ENCODE measurements around the gene GOLGA6D. TPM values are rescaled to one million over a fixed set of nuclear protein-coding genes. Genes with fewer than 3 reads are reported as not detected.

The GOLGA6D gene
- total and polyA plus RNA-seq, 2 of the 8 experiments (the other 6 are each of a cell fraction or from before 2014, with no cell fraction given), result 0.27 to 0.69 TPM

DNA sequence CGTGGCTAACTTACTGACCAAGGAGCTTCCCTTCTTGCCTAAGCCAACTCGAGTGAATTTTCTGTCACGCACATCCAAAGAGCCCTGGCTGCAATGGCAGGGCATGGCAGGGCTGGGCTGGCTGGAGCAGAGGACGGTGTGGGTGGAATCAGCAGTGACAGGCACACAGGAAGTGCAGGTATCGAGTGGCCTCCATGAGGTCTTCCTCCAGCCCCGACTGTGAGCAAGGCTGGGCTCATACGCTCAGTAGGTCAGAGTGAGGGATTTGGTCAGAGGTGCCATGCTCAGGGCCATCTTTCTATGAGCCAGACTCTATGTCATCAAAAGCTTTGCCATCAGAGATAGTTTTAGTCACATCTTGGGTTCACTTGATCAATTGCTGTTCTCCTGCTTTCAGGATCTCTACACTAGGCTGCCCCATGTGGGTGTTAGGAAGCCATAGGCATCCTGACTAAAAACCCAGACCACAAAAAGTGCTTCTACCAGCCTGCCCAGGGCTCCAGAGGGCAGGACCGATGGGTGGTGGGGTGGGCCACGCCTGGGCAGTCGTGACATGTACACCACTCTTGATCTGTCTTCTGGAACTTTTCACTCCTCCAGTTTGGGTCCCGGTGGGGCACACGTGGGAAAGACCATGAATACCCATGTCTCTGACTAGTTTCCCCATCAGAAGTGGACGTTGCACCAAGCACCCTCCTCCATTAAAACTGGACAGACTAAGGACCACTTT, 30.6 kb downstream of the GOLGA6D start:
- no peak overlapping the region for H2BK12ac ChIP-seq (ENCODE audit: low read depth, low read length)
- H2BK15ac ChIP-seq (ENCODE audit: low read length), result no peak overlapping the region
- no peak overlapping the region for H2BK5ac ChIP-seq (ENCODE audit: low read depth, low read length)
- H4K5ac ChIP-seq (ENCODE audit: insufficient read length, low read depth, low read length), result no peak overlapping the region
- no peak overlapping the region for H3K23ac ChIP-seq (ENCODE audit: insufficient read length)
- no peak overlapping the region for H3K18ac ChIP-seq (ENCODE audit: extremely low read depth, low read length)
- no peak for FAIRE-seq
- no peak overlapping the region for H3K56ac ChIP-seq (replicated peaks; ENCODE audit: insufficient read length, low read depth, low read length)
- CTCF ChIA-PET (ENCODE audit: partially characterized antibody), result no interaction called here
- DNase-seq (ENCODE audit: low read depth in 1 of 2, low spot score in 2 of 2), result no peak
- H4K20me1 ChIP-seq (replicated peaks in 1 of 2; ENCODE audit: control insufficient read depth in 1 of 2, insufficient read depth in 2 of 2, low read length in 2 of 2), result no peaks in the 10 kb centered on the region
- H3K79me1 ChIP-seq (ENCODE audit: low read depth, low read length), result no peaks in the 10 kb centered on the region
- H3K4me1 ChIP-seq (replicated peaks in 1 of 4; ENCODE audit: control insufficient read depth in 3 of 4, insufficient read depth in 4 of 4, low read length in 3 of 4), result no peaks in the 10 kb centered on the region
- no peaks in the 10 kb centered on the region for H3K9me3 ChIP-seq (ENCODE audit: insufficient read depth in 2 of 2, low read depth in 1 of 2, low read length in 1 of 2)
- no peak overlapping the region for H2AFZ ChIP-seq (ENCODE audit: low read length)
- no peak overlapping the region for H2BK120ac ChIP-seq (replicated peaks; ENCODE audit: low read depth, low read length)
- H3K23me2 ChIP-seq (ENCODE audit: low read depth, low read length), result no peaks in the 10 kb centered on the region
- H4K8ac ChIP-seq (ENCODE audit: extremely low read depth, insufficient read depth, low read length), result peak overlapping the region; percentile 25; the same call in 1 of the 2 replicates
- no peak overlapping the region for H3K9ac ChIP-seq (replicated peaks in 1 of 4; ENCODE audit: extremely low read depth in 1 of 4, low read depth in 3 of 4, low read length in 3 of 4)
- no peak overlapping the region for H2BK20ac ChIP-seq (ENCODE audit: low read length)
- no peaks in the 10 kb centered on the region for H3K36me3 ChIP-seq (ENCODE audit: control insufficient read depth in 2 of 4, insufficient read depth in 4 of 4, low read length in 3 of 4)
- H3K4me2 ChIP-seq (ENCODE audit: insufficient read depth in 1 of 2, low read depth in 2 of 2, low read length in 2 of 2), result no peak overlapping the region
- no peak overlapping the region for H3K4me3 ChIP-seq (ENCODE audit: extremely low read depth in 1 of 4, insufficient read depth in 2 of 4, low read depth in 3 of 4, low read length in 4 of 4)
- H2AK5ac ChIP-seq (ENCODE audit: low read depth, low read length), result no peak overlapping the region
- H3K79me2 ChIP-seq (ENCODE audit: control insufficient read depth in 1 of 2, insufficient read depth in 2 of 2, low read length in 2 of 2), result no peaks in the 10 kb centered on the region
- no peak overlapping the region for H3K27ac ChIP-seq (ENCODE audit: low read depth, low read length)
- H3K4ac ChIP-seq (replicated peaks; ENCODE audit: insufficient read length, low read depth, low read length), result no peak overlapping the region
- POLR2A ChIA-PET (ENCODE audit: partially characterized antibody), result no interaction called here
- no peak overlapping the region for H3K14ac ChIP-seq (ENCODE audit: insufficient read length)
- H4K91ac ChIP-seq (replicated peaks; ENCODE audit: insufficient read length, low read length), result no peak overlapping the region
- no peaks in the 10 kb centered on the region for H3K27me3 ChIP-seq (replicated peaks in 1 of 4; ENCODE audit: control insufficient read depth in 3 of 4, extremely low read depth in 1 of 4, insufficient read depth in 3 of 4, low read length in 3 of 4)
- 90% methylated on average over 13 of the region's 13 CpGs; no CpG with 5 or more reads in 1 of the 2 experiments for WGBS, 2 experiments (ENCODE audit: extremely low coverage in 1 of 2, insufficient coverage in 1 of 2, insufficient read length in 1 of 2, insufficient replicate concordance in 2 of 2, low coverage in 1 of 2, low lambda C conversion rate in 2 of 2, missing lambda C conversion rate in 1 of 2)
- TF ChIP-seq RNF2 (IDR thresholded peaks at IDR 0.05; ENCODE audit: borderline replicate concordance, low read depth, low read length, missing control alignments, poor library complexity, severe bottlenecking) (no peak), HDAC2 (IDR thresholded peaks at IDR 0.05; ENCODE audit: borderline replicate concordance in 1 of 2, low read depth in 2 of 2, low read length in 2 of 2) (no peak), TCF12 (IDR thresholded peaks at IDR 0.05; ENCODE audit: low read depth, low read length) (no peak), POU5F1 (IDR thresholded peaks at IDR 0.05; ENCODE audit: low read depth, low read length) (no peak), RFX5 (IDR thresholded peaks at IDR 0.05; ENCODE audit: borderline replicate concordance, low read depth, low read length) (no peak), BACH1 (IDR thresholded peaks at IDR 0.05; ENCODE audit: low read length) (no peak), RXRA (IDR thresholded peaks at IDR 0.05; ENCODE audit: insufficient read depth, low read depth, low read length) (no peak)
- TF ChIP-seq, protein P1, sequence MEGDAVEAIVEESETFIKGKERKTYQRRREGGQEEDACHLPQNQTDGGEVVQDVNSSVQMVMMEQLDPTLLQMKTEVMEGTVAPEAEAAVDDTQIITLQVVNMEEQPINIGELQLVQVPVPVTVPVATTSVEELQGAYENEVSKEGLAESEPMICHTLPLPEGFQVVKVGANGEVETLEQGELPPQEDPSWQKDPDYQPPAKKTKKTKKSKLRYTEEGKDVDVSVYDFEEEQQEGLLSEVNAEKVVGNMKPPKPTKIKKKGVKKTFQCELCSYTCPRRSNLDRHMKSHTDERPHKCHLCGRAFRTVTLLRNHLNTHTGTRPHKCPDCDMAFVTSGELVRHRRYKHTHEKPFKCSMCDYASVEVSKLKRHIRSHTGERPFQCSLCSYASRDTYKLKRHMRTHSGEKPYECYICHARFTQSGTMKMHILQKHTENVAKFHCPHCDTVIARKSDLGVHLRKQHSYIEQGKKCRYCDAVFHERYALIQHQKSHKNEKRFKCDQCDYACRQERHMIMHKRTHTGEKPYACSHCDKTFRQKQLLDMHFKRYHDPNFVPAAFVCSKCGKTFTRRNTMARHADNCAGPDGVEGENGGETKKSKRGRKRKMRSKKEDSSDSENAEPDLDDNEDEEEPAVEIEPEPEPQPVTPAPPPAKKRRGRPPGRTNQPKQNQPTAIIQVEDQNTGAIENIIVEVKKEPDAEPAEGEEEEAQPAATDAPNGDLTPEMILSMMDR (IDR thresholded peaks at IDR 0.05; ENCODE audit: control extremely low read depth in 1 of 3, insufficient read depth in 1 of 3, low read depth in 1 of 3, low read length in 3 of 3), result no peak
- TF ChIP-seq, protein P2, sequence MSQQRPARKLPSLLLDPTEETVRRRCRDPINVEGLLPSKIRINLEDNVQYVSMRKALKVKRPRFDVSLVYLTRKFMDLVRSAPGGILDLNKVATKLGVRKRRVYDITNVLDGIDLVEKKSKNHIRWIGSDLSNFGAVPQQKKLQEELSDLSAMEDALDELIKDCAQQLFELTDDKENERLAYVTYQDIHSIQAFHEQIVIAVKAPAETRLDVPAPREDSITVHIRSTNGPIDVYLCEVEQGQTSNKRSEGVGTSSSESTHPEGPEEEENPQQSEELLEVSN (IDR thresholded peaks at IDR 0.05), result no peak

Data from H1 (cell line).